Measurements from ENCODE around the gene RASD1. TPM values are rescaled to one million over a fixed set of nuclear protein-coding genes. Genes with fewer than 3 reads are reported as not detected.

The RASD1 gene, protein sequence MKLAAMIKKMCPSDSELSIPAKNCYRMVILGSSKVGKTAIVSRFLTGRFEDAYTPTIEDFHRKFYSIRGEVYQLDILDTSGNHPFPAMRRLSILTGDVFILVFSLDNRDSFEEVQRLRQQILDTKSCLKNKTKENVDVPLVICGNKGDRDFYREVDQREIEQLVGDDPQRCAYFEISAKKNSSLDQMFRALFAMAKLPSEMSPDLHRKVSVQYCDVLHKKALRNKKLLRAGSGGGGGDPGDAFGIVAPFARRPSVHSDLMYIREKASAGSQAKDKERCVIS
- total RNA-seq: 0.14 and 0.68 TPM in 2 replicates

DNA sequence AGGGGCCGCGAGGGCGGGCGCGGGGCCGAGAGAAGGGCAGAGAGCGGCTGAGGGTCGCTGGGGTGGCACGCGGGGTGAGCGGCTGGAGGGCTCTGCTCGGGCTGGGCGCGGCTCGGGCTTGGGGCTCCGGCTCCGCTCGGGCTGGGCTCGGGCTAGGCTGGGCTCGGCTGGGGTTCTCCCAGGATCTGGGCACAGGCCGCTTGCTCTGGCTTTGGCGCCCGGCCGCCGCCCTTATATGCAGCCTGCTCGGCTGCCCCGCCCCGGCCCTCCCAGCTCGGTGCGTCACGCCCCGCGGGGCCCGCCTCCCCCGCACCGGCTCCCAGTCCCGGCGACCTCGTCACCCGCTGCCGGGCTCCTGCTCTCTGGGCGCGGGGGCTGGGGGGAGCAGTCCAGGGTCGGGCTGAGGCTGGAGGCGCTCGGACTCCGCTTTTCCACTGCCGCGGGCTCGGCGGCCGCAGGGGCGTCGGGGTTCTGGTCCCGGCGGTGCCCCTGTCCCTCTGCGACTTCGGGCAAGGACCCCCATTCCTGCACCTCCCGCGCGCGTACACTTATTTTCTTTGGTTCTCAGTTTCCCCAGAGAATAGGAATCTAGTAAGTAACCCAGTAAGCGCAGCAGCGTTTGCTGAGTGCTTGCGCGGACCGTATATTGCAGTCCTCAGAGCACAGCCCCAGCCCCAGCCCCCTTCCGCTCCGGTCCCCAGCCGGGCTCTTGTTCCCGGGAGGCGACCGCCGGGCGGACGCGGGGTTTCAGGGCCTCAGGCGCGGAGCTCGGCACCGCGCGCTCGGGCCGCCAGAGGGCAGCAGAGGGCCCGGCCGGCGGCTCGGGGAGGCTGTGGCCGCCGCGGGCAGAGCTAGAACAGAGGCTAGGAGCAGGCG lies at the start of gene RASD1:
Gene RASD1 (minus strand): TSS at position 207 of the 876 bp plus-strand sequence. CDS start 214 bp downstream, outside the sequence.

DNA sequence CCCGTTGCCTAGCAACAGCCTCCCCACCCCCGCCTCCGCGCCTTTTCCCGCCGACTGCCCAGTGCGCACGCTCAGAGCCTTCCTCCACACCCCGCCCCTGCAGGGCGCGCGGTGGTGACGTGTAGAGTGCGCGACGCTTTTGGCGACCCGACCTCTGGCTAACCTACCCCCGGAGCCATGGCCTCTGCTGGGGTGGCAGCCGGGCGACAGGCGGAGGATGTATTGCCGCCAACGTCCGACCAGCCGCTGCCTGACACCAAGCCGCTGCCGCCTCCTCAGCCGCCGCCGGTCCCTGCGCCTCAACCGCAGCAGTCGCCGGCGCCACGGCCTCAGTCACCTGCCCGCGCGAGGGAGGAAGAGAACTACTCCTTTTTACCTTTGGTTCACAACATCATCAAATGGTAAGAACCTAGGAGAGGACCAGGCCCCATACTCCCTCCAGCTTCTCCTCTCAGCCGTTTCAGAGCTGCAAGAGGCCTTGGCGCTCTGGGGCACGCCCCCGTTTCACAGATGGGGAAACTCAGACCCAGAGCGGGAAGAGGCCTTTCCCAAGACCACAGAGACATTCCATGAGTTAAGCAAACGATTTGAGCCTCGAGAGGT lies 19.2 kb downstream of the RASD1 start, which contains the start of gene MED9:
Gene MED9 (plus strand): TSS at position 136 of the 603 bp plus-strand sequence. CDS start 42 bp downstream, at position 178.

Other genes with a start within 250 kb of the RASD1 start
- 74.2 and 89.2 TPM in 2 replicates for gene COPS3, start 215.1 kb downstream of the RASD1 start, total RNA-seq
- gene NT5M, start 193.0 kb downstream of the RASD1 start, total RNA-seq: 1.0 and 1.2 TPM in 2 replicates
- 7.9 and 11.1 TPM in 2 replicates for gene MED9, start 19.4 kb downstream of the RASD1 start, total RNA-seq
- gene PEMT, start 95.3 kb upstream of the RASD1 start, total RNA-seq: 30.3 and 31.4 TPM in 2 replicates
- gene RAI1, start 185.1 kb upstream of the RASD1 start, total RNA-seq: 6.2 and 31.5 TPM in 2 replicates

Data from nasal cavity respiratory epithelium epithelial cell of viscerocranial mucosa (primary cell).